PC-3 (cell line): ENCODE measurements around the gene INO80B. TPM values are rescaled to one million over a fixed set of nuclear protein-coding genes. Genes with fewer than 3 reads are reported as not detected.

Experiments
- ATAC-seq: fragments of 200-7000 bp; cut with Tn5 transposase; 2 replicates; pipeline ENCODE4 v1.9.1; 2020; ENCODE audit warnings: mild to moderate bottlenecking, moderate library complexity
- BruUV-seq: library from RNA; stranded (reverse); fragments of 400-500 nt; replicated peaks from 2 replicates; lab custom pipeline; 2021; lab: Mats Ljungman, UMichigan
- CTCF ChIA-PET: fragments of 300-600 bp; sonication (Branson Sonifier 250); formaldehyde crosslinking; loops from one replicate; lab custom pipeline; 2022; ENCODE audit warnings: antibody characterized with exemption; lab: Charles Lee
- POLR2A ChIA-PET: fragments of 300-600 bp; sonication (Branson Sonifier 250); formaldehyde crosslinking; loops from one replicate; lab custom pipeline; 2022; ENCODE audit warnings: antibody characterized with exemption; ENCODE audit not compliant: unreplicated experiment; lab: Charles Lee
- DNase-seq: peaks from one replicate; pipeline ENCODE4 v3.0.0-alpha.2; 2015
- H2AFZ ChIP-seq: fragments of 300-600 bp; sonication (generic); 2 replicates; pipeline ENCODE4 v1.6.0; 2016; ENCODE audit warnings: antibody characterized with exemption, low read length
- H3F3A ChIP-seq: fragments of 300-600 bp; sonication (generic); one replicate; pipeline ENCODE4 v1.6.0; 2017; ENCODE audit warnings: antibody characterized with exemption, low read length, control low read depth, mild to moderate bottlenecking; ENCODE audit not compliant: unreplicated experiment
- H3K27ac ChIP-seq: fragments of 300-600 bp; sonication (generic); 2 replicates; pipeline ENCODE4 v1.5.1; 2016; ENCODE audit warnings: mild to moderate bottlenecking, low read length
- H3K27me3 ChIP-seq: fragments of 300-600 bp; sonication (generic); 2 replicates; pipeline ENCODE4 v1.6.1; 2016; ENCODE audit warnings: low read length, mixed read lengths
- H3K36me3 ChIP-seq: fragments of 300-600 bp; sonication (generic); 2 replicates; pipeline ENCODE4 v1.6.1; 2016; ENCODE audit warnings: low read depth, mixed run types, low read length, mixed read lengths
- H3K4me1 ChIP-seq: fragments of 300-600 bp; sonication (generic); 2 replicates; pipeline ENCODE4 v1.5.1; 2016; ENCODE audit warnings: low read length; ENCODE audit not compliant: insufficient read depth
- H3K4me2 ChIP-seq: fragments of 300-600 bp; sonication (generic); 2 replicates; pipeline ENCODE4 v1.6.0; 2016; ENCODE audit warnings: low read length
- H3K4me3 ChIP-seq: fragments of 300-600 bp; sonication (generic); 2 replicates; pipeline ENCODE4 v1.5.1; 2016; ENCODE audit warnings: mild to moderate bottlenecking, low read length, mixed read lengths
- H3K79me2 ChIP-seq: fragments of 300-600 bp; sonication (generic); 2 replicates; pipeline ENCODE4 v1.6.1; 2017; ENCODE audit warnings: low read length, mixed read lengths
- H3K9ac ChIP-seq: fragments of 300-600 bp; sonication (generic); 2 replicates; pipeline ENCODE4 v1.6.0; 2016; ENCODE audit warnings: mild to moderate bottlenecking, low read length
- H3K9me2 ChIP-seq: fragments of 300-600 bp; sonication (generic); replicated peaks from 2 replicates; pipeline ENCODE4 v1.6.1; 2016; ENCODE audit warnings: mixed run types, low read length, mixed read lengths
- H3K9me3 ChIP-seq: fragments of 300-600 bp; sonication (generic); 2 replicates; pipeline ENCODE4 v1.6.1; 2016; ENCODE audit warnings: low read length, mixed read lengths
- H4K20me1 ChIP-seq: fragments of 300-600 bp; sonication (generic); 2 replicates; pipeline ENCODE4 v1.6.1; 2016; ENCODE audit warnings: low read length, mixed read lengths
- CTCF ChIP-seq: fragments of 300-600 bp; sonication (generic); conservative IDR thresholded peaks from 2 replicates; pipeline ENCODE4 v1.5.1; 2017; ENCODE audit warnings: antibody characterized with exemption, low read depth, mild to moderate bottlenecking, low read length
- EZH2 ChIP-seq: fragments of 300-600 bp; sonication (generic); IDR thresholded peaks from one replicate; pipeline ENCODE4 v1.6.1; 2017; ENCODE audit warnings: antibody characterized with exemption, mild to moderate bottlenecking, low read length; ENCODE audit not compliant: unreplicated experiment
- EZH2phosphoT487 ChIP-seq: fragments of 300-600 bp; sonication (generic); IDR thresholded peaks from 2 replicates; pipeline ENCODE4 v1.6.1; 2018; ENCODE audit warnings: mild to moderate bottlenecking, antibody characterized with exemption, low read length, borderline replicate concordance
- intact Hi-C: fragments of 100-400 bp; cut with micrococcal nuclease; formaldehyde crosslinking; loops from 2 replicates; pipeline ENCODE4 v1.9.0; 2023
- total RNA-seq: library from RNA; depleted of rRNA; stranded (reverse); fragments of >200 nt; gene quantifications from 2 replicates; pipeline ENCODE4 v1.2.3, GENCODE V29; 2014

INO80B gene
- total RNA-seq, 1 experiment from 2014 or later, result 26.2 TPM

- Histone ChIP-seq H3K4me3 (no peak overlapping the region), H4K20me1 (no peaks in the 10 kb centered on the region), H3K36me3 (peaks cover 28% of the 10 kb centered on the region), H3K27me3 (no peaks in the 10 kb centered on the region), H3K4me1 (peaks cover 19% of the 10 kb centered on the region), H2AFZ (no peak overlapping the region), H3K9me2 (no peaks in the 10 kb centered on the region), H3K79me2 (no peaks in the 10 kb centered on the region), H3F3A (no peaks in the 10 kb centered on the region), H3K9me3 (no peaks in the 10 kb centered on the region), H3K9ac (no peak overlapping the region), H3K27ac (no peak overlapping the region), H3K4me2 (no peak overlapping the region)
- TF ChIP-seq EZH2phosphoT487, result no peak
- TF ChIP-seq CTCF, result no peak
- TF ChIP-seq EZH2, result no peak
- ATAC-seq (no peak), DNase-seq (no peak)
- intact Hi-C loops, result no loop called here
- ChIA-PET CTCF (no interaction called here), POLR2A (no interaction called here)
- no TSS peak for BruUV-seq
Observed at GRCh38 chr2:74495440-74495839, 40.6 kb downstream of the INO80B start.

- Histone ChIP-seq H3K4me3 (peak overlapping the region; percentile 67; the same call in 1 of the 2 replicates), H3K9me3 (no peaks in the 10 kb centered on the region), H3K4me1 (peaks cover 19% of the 10 kb centered on the region), H3K36me3 (peaks cover 13% of the 10 kb centered on the region; the same call in 1 of the 2 replicates), H3K27me3 (no peaks in the 10 kb centered on the region), H3K4me2 (peak overlapping the region; percentile 94), H3F3A (no peaks in the 10 kb centered on the region), H3K27ac (no peak overlapping the region), H2AFZ (peak overlapping the region; percentile 87; the same call in 1 of the 2 replicates), H3K79me2 (no peaks in the 10 kb centered on the region), H3K9ac (no peak overlapping the region), H3K9me2 (no peaks in the 10 kb centered on the region), H4K20me1 (no peaks in the 10 kb centered on the region)
- ATAC-seq (no peak), DNase-seq (no peak)
- ChIA-PET CTCF (no interaction called here), POLR2A (no interaction called here)
- TF ChIP-seq CTCF (no peak), EZH2phosphoT487 (no peak), EZH2 (no peak)
- no TSS peak for BruUV-seq
- intact Hi-C loops, result no loop called here
Observed at GRCh38 chr2:74496997-74497776, 42.3 kb downstream of the INO80B start.
